DND-41 (cell line): ENCODE data around the gene ATP6V1C2.

ENCODE experiments used
- EZH2 ChIP-seq: IDR thresholded peaks from 3 replicates; pipeline ENCODE4 v1.6.1; 2012; ENCODE audit warnings: borderline replicate concordance, low read depth, mild to moderate bottlenecking, moderate library complexity, low read length, inconsistent platforms; ENCODE audit not compliant: severe bottlenecking
- TF ChIP-seq, protein P1 (sequence below): IDR thresholded peaks from 2 replicates; pipeline ENCODE4 v1.5.1; 2012; ENCODE audit warnings: borderline replicate concordance, low read length, moderate library complexity, mild to moderate bottlenecking; ENCODE audit not compliant: poor library complexity, severe bottlenecking; ENCODE audit errors: extremely low read depth

GRCh38 chr2:10779776-10780490 lies 58.5 kb downstream of the ATP6V1C2 start:
- TF ChIP-seq EZH2 = no peak
- TF ChIP-seq, protein P1, sequence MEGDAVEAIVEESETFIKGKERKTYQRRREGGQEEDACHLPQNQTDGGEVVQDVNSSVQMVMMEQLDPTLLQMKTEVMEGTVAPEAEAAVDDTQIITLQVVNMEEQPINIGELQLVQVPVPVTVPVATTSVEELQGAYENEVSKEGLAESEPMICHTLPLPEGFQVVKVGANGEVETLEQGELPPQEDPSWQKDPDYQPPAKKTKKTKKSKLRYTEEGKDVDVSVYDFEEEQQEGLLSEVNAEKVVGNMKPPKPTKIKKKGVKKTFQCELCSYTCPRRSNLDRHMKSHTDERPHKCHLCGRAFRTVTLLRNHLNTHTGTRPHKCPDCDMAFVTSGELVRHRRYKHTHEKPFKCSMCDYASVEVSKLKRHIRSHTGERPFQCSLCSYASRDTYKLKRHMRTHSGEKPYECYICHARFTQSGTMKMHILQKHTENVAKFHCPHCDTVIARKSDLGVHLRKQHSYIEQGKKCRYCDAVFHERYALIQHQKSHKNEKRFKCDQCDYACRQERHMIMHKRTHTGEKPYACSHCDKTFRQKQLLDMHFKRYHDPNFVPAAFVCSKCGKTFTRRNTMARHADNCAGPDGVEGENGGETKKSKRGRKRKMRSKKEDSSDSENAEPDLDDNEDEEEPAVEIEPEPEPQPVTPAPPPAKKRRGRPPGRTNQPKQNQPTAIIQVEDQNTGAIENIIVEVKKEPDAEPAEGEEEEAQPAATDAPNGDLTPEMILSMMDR = no peak
